H9 (cell line): Measurements from ENCODE around the gene TUBA4A. TPM values are rescaled to one million over a fixed set of nuclear protein-coding genes. Genes with fewer than 3 reads are reported as not detected.
A peak's percentile ranks its signal among the peaks of the same experiment; 100 is the strongest.

Source experiments
- DNase-seq: peaks from one replicate; pipeline ENCODE4 v3.0.0-alpha.2; 2017
- H2AFZ ChIP-seq: one replicate; pipeline ENCODE4 v1.6.1; 2013; ENCODE audit warnings: mild to moderate bottlenecking, low read length, control low read depth, moderate library complexity
- H2AK5ac ChIP-seq: 2 replicates; pipeline ENCODE4 v1.6.1; 2013; ENCODE audit warnings: low read length, control low read depth, mixed read lengths; ENCODE audit not compliant: insufficient read length
- H2BK120ac ChIP-seq: one replicate; pipeline ENCODE4 v1.6.1; 2013; ENCODE audit warnings: low read depth, mild to moderate bottlenecking, low read length, control low read depth, inconsistent platforms; ENCODE audit not compliant: poor library complexity, severe bottlenecking
- H2BK12ac ChIP-seq: 2 replicates; pipeline ENCODE4 v1.6.1; 2013; ENCODE audit warnings: low read length, control low read depth, mixed read lengths, low read depth; ENCODE audit not compliant: insufficient read length
- H2BK15ac ChIP-seq: 2 replicates; pipeline ENCODE4 v1.6.1; 2013; ENCODE audit warnings: low read depth, low read length, control low read depth
- H2BK20ac ChIP-seq: one replicate; pipeline ENCODE4 v1.6.1; 2013; ENCODE audit warnings: low read depth, mild to moderate bottlenecking, low read length, control low read depth, inconsistent platforms; ENCODE audit not compliant: poor library complexity, severe bottlenecking
- H2BK5ac ChIP-seq: 2 replicates; pipeline ENCODE4 v1.6.1; 2013; ENCODE audit warnings: low read length, control low read depth, mixed read lengths; ENCODE audit not compliant: insufficient read length
- H3K14ac ChIP-seq: 2 replicates; pipeline ENCODE4 v1.6.1; 2013; ENCODE audit warnings: low read length, control low read depth; ENCODE audit not compliant: insufficient read depth
- H3K18ac ChIP-seq: 2 replicates; pipeline ENCODE4 v1.6.1; 2013; ENCODE audit warnings: low read depth, mild to moderate bottlenecking, mixed read lengths, low read length, control low read depth; ENCODE audit not compliant: insufficient read length
- H3K23ac ChIP-seq: 2 replicates; pipeline ENCODE4 v1.6.1; 2013; ENCODE audit warnings: low read length, control low read depth, mixed read lengths, low read depth; ENCODE audit not compliant: insufficient read length
- H3K23me2 ChIP-seq: 2 replicates; pipeline ENCODE4 v1.6.1; 2013; ENCODE audit warnings: low read depth, mild to moderate bottlenecking, mixed read lengths, low read length, control low read depth; ENCODE audit not compliant: insufficient read length, poor library complexity, severe bottlenecking
- H3K27ac ChIP-seq: 2 replicates; pipeline ENCODE4 v1.5.1; 2013; ENCODE audit warnings: low read length, control low read depth, mixed read lengths, low read depth; ENCODE audit not compliant: insufficient read length
- H3K27me3 ChIP-seq: 2 replicates; pipeline ENCODE4 v1.6.1; 2013; ENCODE audit warnings: low read length, control low read depth, inconsistent platforms; ENCODE audit not compliant: insufficient read depth
- H3K4ac ChIP-seq: 2 replicates; pipeline ENCODE4 v1.6.1; 2013; ENCODE audit warnings: low read depth, mild to moderate bottlenecking, control low read depth, inconsistent platforms, low read length, moderate library complexity
- H3K4me1 ChIP-seq: 2 replicates; pipeline ENCODE4 v1.6.1; 2013; ENCODE audit warnings: low read length, control low read depth, inconsistent platforms; ENCODE audit not compliant: insufficient read depth
- H3K4me2 ChIP-seq: 2 replicates; pipeline ENCODE4 v1.6.1; 2013; ENCODE audit warnings: low read length, control low read depth, mixed read lengths; ENCODE audit not compliant: insufficient read length, insufficient read depth
- H3K56ac ChIP-seq: 2 replicates; pipeline ENCODE4 v1.6.1; 2013; ENCODE audit warnings: low read depth, mild to moderate bottlenecking, mixed read lengths, low read length, control low read depth; ENCODE audit not compliant: insufficient read length
- H3K79me1 ChIP-seq: 2 replicates; pipeline ENCODE4 v1.6.1; 2013; ENCODE audit warnings: low read depth, mild to moderate bottlenecking, moderate library complexity, low read length, control low read depth, inconsistent platforms; ENCODE audit not compliant: insufficient read depth, poor library complexity, severe bottlenecking
- H3K79me2 ChIP-seq: 2 replicates; pipeline ENCODE4 v1.6.1; 2013; ENCODE audit warnings: low read length, control low read depth, inconsistent platforms; ENCODE audit not compliant: insufficient read depth
- H3K9ac ChIP-seq: 2 replicates; pipeline ENCODE4 v1.6.1; 2013; ENCODE audit warnings: low read length, control low read depth, mixed read lengths; ENCODE audit not compliant: insufficient read length; ENCODE audit errors: extremely low read depth
- H3K9me3 ChIP-seq: one replicate; pipeline ENCODE4 v1.6.1; 2013; ENCODE audit warnings: low read depth, low read length, inconsistent platforms; ENCODE audit not compliant: control insufficient read depth
- H3T11ph ChIP-seq: one replicate; pipeline ENCODE4 v1.6.1; 2013; ENCODE audit warnings: mild to moderate bottlenecking, low read length, control low read depth, inconsistent platforms
- H4K20me1 ChIP-seq: one replicate; pipeline ENCODE4 v1.6.1; 2013; ENCODE audit not compliant: control insufficient read depth, insufficient read length, insufficient read depth
- H4K5ac ChIP-seq: 2 replicates; pipeline ENCODE4 v1.6.1; 2013; ENCODE audit warnings: low read depth, mild to moderate bottlenecking, mixed read lengths, low read length, control low read depth; ENCODE audit not compliant: insufficient read length
- H4K8ac ChIP-seq: replicated peaks from 2 replicates; pipeline ENCODE4 v1.6.1; 2013; ENCODE audit warnings: low read length, control low read depth, mixed read lengths, low read depth; ENCODE audit not compliant: insufficient read length
- H4K91ac ChIP-seq: 2 replicates; pipeline ENCODE4 v1.6.1; 2013; ENCODE audit warnings: low read depth, mild to moderate bottlenecking, moderate library complexity, mixed read lengths, low read length, control low read depth; ENCODE audit not compliant: insufficient read length
- H3K27ac Mint-ChIP-seq, 3 experiments: 2 replicates in 2 of 3; 3 replicates in 1 of 3; pipeline ENCODE4 v1.8.0; 2020 to 2021; ENCODE audit warnings: mixed read lengths in 3 of 3, mild to moderate bottlenecking in 1 of 3, moderate library complexity in 1 of 3
- H3K27me3 Mint-ChIP-seq: 2 replicates; pipeline ENCODE4 v1.8.0; 2021; ENCODE audit warnings: low read depth, mild to moderate bottlenecking, moderate library complexity, mixed read lengths
- H3K36me3 Mint-ChIP-seq, 3 experiments: 2 replicates in 2 of 3; 3 replicates in 1 of 3; pipeline ENCODE4 v1.8.0; 2020 to 2021; ENCODE audit warnings: low read depth in 3 of 3, mixed read lengths in 3 of 3; ENCODE audit not compliant: insufficient read depth in 1 of 3
- H3K4me1 Mint-ChIP-seq, 2 experiments: 2 replicates each; pipeline ENCODE4 v1.8.0; 2020; ENCODE audit warnings: mixed read lengths in 2 of 2
- H3K4me3 Mint-ChIP-seq, 2 experiments: 2 replicates in 1 of 2; 3 replicates in 1 of 2; pipeline ENCODE4 v1.8.0; 2020 to 2021; ENCODE audit warnings: mild to moderate bottlenecking in 2 of 2, mixed read lengths in 2 of 2, moderate library complexity in 1 of 2
- H3K9me3 Mint-ChIP-seq, 2 experiments: 2 replicates in 1 of 2; 3 replicates in 1 of 2; pipeline ENCODE4 v1.8.0; 2020; ENCODE audit warnings: mild to moderate bottlenecking in 2 of 2, mixed read lengths in 2 of 2, moderate library complexity in 1 of 2
- CTCF ChIP-seq: fragments of 200-600 bp; sonication (generic); conservative IDR thresholded peaks from 3 replicates; pipeline ENCODE4 v1.8.0; 2021; ENCODE audit warnings: antibody characterized with exemption, mild to moderate bottlenecking
- WGBS: extraction: QIAGEN DNeasy Blood & Tissue Kit; methylation state at CpG from one replicate; pipeline ENCODE4 v1.1.7; 2013; ENCODE audit warnings: missing lambda C conversion rate, low lambda C conversion rate, mixed read lengths; ENCODE audit not compliant: insufficient read length; ENCODE audit errors: extremely low coverage; 5-methylcytosine and 5-hydroxymethylcytosine counted together
- total RNA-seq: library from RNA; stranded (reverse); gene quantifications from 2 replicates; pipeline ENCODE4 v1.2.1, GENCODE V29; 2021

The TUBA4A gene
- total RNA-seq, 1 experiment from 2014 or later = 25.5 TPM

- Histone ChIP-seq H3K56ac (no peak overlapping the region), H3K18ac (peak overlapping the region; percentile 83), H4K91ac (no peak overlapping the region), H2BK15ac (no peak overlapping the region), H3K79me1 (no peaks in the 10 kb centered on the region), H3T11ph (no peak overlapping the region), H2BK120ac (no peak overlapping the region), H2BK12ac (no peak overlapping the region), H4K5ac (no peak overlapping the region), H3K4me1 (no peaks in the 10 kb centered on the region), H2AK5ac (no peak overlapping the region), H2BK5ac (no peak overlapping the region), H3K9me3 (no peaks in the 10 kb centered on the region), H3K23ac (no peak overlapping the region), H3K23me2 (peaks cover 6% of the 10 kb centered on the region), H4K20me1 (no peaks in the 10 kb centered on the region), H3K14ac (peak overlapping the region; percentile 83; the same call in 1 of the 2 replicates), H3K4me2 (peak overlapping the region; percentile 88), H3K27ac (no peak overlapping the region), H3K79me2 (no peaks in the 10 kb centered on the region), H2AFZ (no peak overlapping the region), H3K9ac (peak overlapping the region; percentile 46), H3K4ac (no peak overlapping the region), H4K8ac (no peak overlapping the region), H3K27me3 (no peaks in the 10 kb centered on the region; the same call in 1 of the 2 replicates), H2BK20ac (no peak overlapping the region)
- H3K27ac Mint-ChIP-seq = peak overlapping the region in 1 of 3 experiments; percentile 86; a peak in 2 of 7 replicates
- peak; percentile 100 for TF ChIP-seq CTCF
- H3K27me3 Mint-ChIP-seq = peaks cover 61% of the 10 kb centered on the region
- no CpG with 5 or more reads among the region's 67 CpGs for WGBS
- peaks cover 2 to 7% of the 10 kb centered on the region in 2 experiments; a peak in 3 of 5 replicates for H3K9me3 Mint-ChIP-seq
- peaks cover 0 to 4% (median 2%) of the 10 kb centered on the region in 3 experiments; a peak in 2 of 7 replicates for H3K36me3 Mint-ChIP-seq
- peaks cover 15 to 21% of the 10 kb centered on the region in 2 experiments for H3K4me1 Mint-ChIP-seq
- H3K4me3 Mint-ChIP-seq = peak overlapping the region; percentile 81 to 84
- DNase-seq = peak; percentile 95
Observed at GRCh38 chr2:219294356-219295351, 40.9 kb upstream of the TUBA4A start.
